Measurements from ENCODE around the gene SERPINA3. TPM values are rescaled to one million over a fixed set of nuclear protein-coding genes. Genes with fewer than 3 reads are reported as not detected.

SERPINA3 gene
- total RNA-seq, 2 experiments from 2014 or later: not detected

- Mint-ChIP-seq H3K27me3 (no peaks in the 10 kb centered on the region), H3K27ac (no peak overlapping the region), H3K36me3 (ENCODE audit: low read depth) (no peaks in the 10 kb centered on the region), H3K4me3 (no peak overlapping the region), H3K4me1 (no peaks in the 10 kb centered on the region), H3K9me3 (ENCODE audit: low read depth) (no peaks in the 10 kb centered on the region)
- DNase-seq: no peak
- intact Hi-C loops (cut with DNase I, micrococcal nuclease): no loop called here
- ChIA-PET POLR2A (no interaction called here), CTCF (interaction anchor here (0.6 kb wide), 1 partner anchor 83 kb away, joined by 4 read pairs; no protein-coding TSS in a partner anchor)
- no peak for ATAC-seq
Measured at GRCh38 chr14:94653321-94653720, 41.1 kb downstream of the SERPINA3 start.

- DNase-seq: no peak
- ChIA-PET POLR2A (no interaction called here), CTCF (interaction anchor here (0.6 kb wide), 1 partner anchor 84 kb away, joined by 4 read pairs; no protein-coding TSS in a partner anchor)
Measured at GRCh38 chr14:94654071-94654861, 42.1 kb downstream of the SERPINA3 start.

GRCh38 chr14:94655169-94655710, 43.0 kb downstream of the SERPINA3 start:
- no peaks in the 10 kb centered on the region for H3K27me3 Mint-ChIP-seq

More at GRCh38 chr14:94654071-94654861, 42.1 kb downstream of the SERPINA3 start:
- no peak overlapping the region for H3K27ac Mint-ChIP-seq
- no peaks in the 10 kb centered on the region for H3K9me3 Mint-ChIP-seq (ENCODE audit: low read depth)
- no peak for ATAC-seq
- intact Hi-C loops (cut with DNase I, micrococcal nuclease): no loop called here
- no peaks in the 10 kb centered on the region for H3K4me1 Mint-ChIP-seq
- H3K4me3 Mint-ChIP-seq: no peak overlapping the region
- no peaks in the 10 kb centered on the region for H3K36me3 Mint-ChIP-seq (ENCODE audit: low read depth)
- no peaks in the 10 kb centered on the region for H3K27me3 Mint-ChIP-seq

GRCh38 chr14:94656043-94656442, 43.9 kb downstream of the SERPINA3 start:
- Mint-ChIP-seq H3K27ac (no peak overlapping the region), H3K36me3 (ENCODE audit: low read depth) (no peaks in the 10 kb centered on the region), H3K27me3 (peaks cover 5% of the 10 kb centered on the region), H3K9me3 (ENCODE audit: low read depth) (no peaks in the 10 kb centered on the region), H3K4me1 (no peaks in the 10 kb centered on the region), H3K4me3 (no peak overlapping the region)
- intact Hi-C loops (cut with DNase I, micrococcal nuclease): no loop called here
- CTCF ChIA-PET: no interaction called here
- DNase-seq (no peak), ATAC-seq (no peak)
- POLR2A ChIA-PET: no interaction called here

More at GRCh38 chr14:94655169-94655710, 43.0 kb downstream of the SERPINA3 start:
- intact Hi-C loops (cut with DNase I, micrococcal nuclease): no loop called here
- ChIA-PET POLR2A (no interaction called here), CTCF (no interaction called here)
- no peak overlapping the region for H3K27ac Mint-ChIP-seq
- ATAC-seq: no peak
- H3K36me3 Mint-ChIP-seq (ENCODE audit: low read depth): no peaks in the 10 kb centered on the region
- H3K4me3 Mint-ChIP-seq: no peak overlapping the region
- no peaks in the 10 kb centered on the region for H3K9me3 Mint-ChIP-seq (ENCODE audit: low read depth)
- no peak for DNase-seq
- H3K4me1 Mint-ChIP-seq: no peaks in the 10 kb centered on the region

- no peak overlapping the region for H3K4me3 Mint-ChIP-seq
- no peaks in the 10 kb centered on the region for H3K4me1 Mint-ChIP-seq
- ChIA-PET POLR2A (no interaction called here), CTCF (no interaction called here)
- no peak for DNase-seq
- no peak for ATAC-seq
- no peaks in the 10 kb centered on the region for H3K36me3 Mint-ChIP-seq (ENCODE audit: low read depth)
- H3K27me3 Mint-ChIP-seq: peaks cover 13% of the 10 kb centered on the region
- no peaks in the 10 kb centered on the region for H3K9me3 Mint-ChIP-seq (ENCODE audit: low read depth)
- intact Hi-C loops (cut with DNase I, micrococcal nuclease): no loop called here
- no peak overlapping the region for H3K27ac Mint-ChIP-seq
Measured at GRCh38 chr14:94659256-94659655, 47.1 kb downstream of the SERPINA3 start.

- POLR2A ChIA-PET: interaction anchor here (0.6 kb wide), 1 partner anchor 918 kb away, joined by 4 read pairs; no protein-coding TSS in a partner anchor
- ATAC-seq (no peak), DNase-seq (no peak)
- intact Hi-C loops (cut with DNase I, micrococcal nuclease): no loop called here
- no peaks in the 10 kb centered on the region for H3K36me3 Mint-ChIP-seq (ENCODE audit: low read depth)
- no peak overlapping the region for H3K4me3 Mint-ChIP-seq
- no peaks in the 10 kb centered on the region for H3K4me1 Mint-ChIP-seq
- no peak overlapping the region for H3K27ac Mint-ChIP-seq
- H3K27me3 Mint-ChIP-seq: peaks cover 13% of the 10 kb centered on the region
- no peaks in the 10 kb centered on the region for H3K9me3 Mint-ChIP-seq (ENCODE audit: low read depth)
- CTCF ChIA-PET: interaction anchor here (0.6 kb wide), 1 partner anchor 174 kb away, joined by 4 read pairs; no protein-coding TSS in a partner anchor
Measured at GRCh38 chr14:94659901-94660300, 47.7 kb downstream of the SERPINA3 start.

- Mint-ChIP-seq H3K9me3 (ENCODE audit: low read depth) (no peaks in the 10 kb centered on the region), H3K27ac (no peak overlapping the region), H3K4me1 (no peaks in the 10 kb centered on the region), H3K4me3 (no peak overlapping the region), H3K27me3 (peaks cover 13% of the 10 kb centered on the region), H3K36me3 (ENCODE audit: low read depth) (no peaks in the 10 kb centered on the region)
- DNase-seq: no peak
- POLR2A ChIA-PET: interaction anchor here (0.6 kb wide), 1 partner anchor 918 kb away, joined by 4 read pairs; no protein-coding TSS in a partner anchor
- CTCF ChIA-PET: interaction anchor here (0.6 kb wide), 1 partner anchor 174 kb away, joined by 4 read pairs; no protein-coding TSS in a partner anchor
- no peak for ATAC-seq
- intact Hi-C loops (cut with DNase I, micrococcal nuclease): no loop called here
Measured at GRCh38 chr14:94660306-94660946, 48.2 kb downstream of the SERPINA3 start.

GRCh38 chr14:94663538-94663937, 51.3 kb downstream of the SERPINA3 start:
- peaks cover 18% of the 10 kb centered on the region for H3K27me3 Mint-ChIP-seq
- ChIA-PET POLR2A (no interaction called here), CTCF (no interaction called here)
- H3K9me3 Mint-ChIP-seq (ENCODE audit: low read depth): no peaks in the 10 kb centered on the region
- ATAC-seq (no peak), DNase-seq (no peak)
- H3K36me3 Mint-ChIP-seq (ENCODE audit: low read depth): no peaks in the 10 kb centered on the region
- H3K27ac Mint-ChIP-seq: no peak overlapping the region
- H3K4me3 Mint-ChIP-seq: no peak overlapping the region
- H3K4me1 Mint-ChIP-seq: no peaks in the 10 kb centered on the region
- intact Hi-C loops (cut with DNase I, micrococcal nuclease): no loop called here

- Mint-ChIP-seq H3K36me3 (ENCODE audit: low read depth) (no peaks in the 10 kb centered on the region), H3K4me1 (no peaks in the 10 kb centered on the region), H3K9me3 (ENCODE audit: low read depth) (no peaks in the 10 kb centered on the region), H3K4me3 (no peak overlapping the region), H3K27me3 (peaks cover 18% of the 10 kb centered on the region), H3K27ac (no peak overlapping the region)
- ChIA-PET CTCF (no interaction called here), POLR2A (no interaction called here)
- ATAC-seq (no peak), DNase-seq (no peak)
- intact Hi-C loops (cut with DNase I, micrococcal nuclease): no loop called here
Measured at GRCh38 chr14:94663965-94664704, 51.9 kb downstream of the SERPINA3 start.

- POLR2A ChIA-PET: no interaction called here
- DNase-seq (no peak), ATAC-seq (no peak)
- no peaks in the 10 kb centered on the region for H3K9me3 Mint-ChIP-seq (ENCODE audit: low read depth)
- H3K27ac Mint-ChIP-seq: no peak overlapping the region
- no peaks in the 10 kb centered on the region for H3K36me3 Mint-ChIP-seq (ENCODE audit: low read depth)
- H3K27me3 Mint-ChIP-seq: peaks cover 21% of the 10 kb centered on the region
- no peaks in the 10 kb centered on the region for H3K4me1 Mint-ChIP-seq
- CTCF ChIA-PET: no interaction called here
- intact Hi-C loops (cut with DNase I, micrococcal nuclease): no loop called here
- H3K4me3 Mint-ChIP-seq: no peak overlapping the region
Measured at GRCh38 chr14:94665121-94665520, 52.9 kb downstream of the SERPINA3 start.

- Mint-ChIP-seq H3K36me3 (ENCODE audit: low read depth) (no peaks in the 10 kb centered on the region), H3K9me3 (ENCODE audit: low read depth) (no peaks in the 10 kb centered on the region), H3K4me3 (no peak overlapping the region), H3K4me1 (no peaks in the 10 kb centered on the region), H3K27me3 (peaks cover 18% of the 10 kb centered on the region), H3K27ac (no peak overlapping the region)
- ChIA-PET POLR2A (no interaction called here), CTCF (interaction anchor here (0.8 kb wide), 1 partner anchor 15 kb away, joined by 3 read pairs; no protein-coding TSS in a partner anchor)
- intact Hi-C loops (cut with DNase I, micrococcal nuclease): no loop called here
- DNase-seq (no peak), ATAC-seq (no peak)
Measured at GRCh38 chr14:94665544-94665943, 53.4 kb downstream of the SERPINA3 start.
